Measurements from ENCODE around the gene N4BP2.
"Not testable (repeated sequence)": the region's sequence is repeated elsewhere in the genome, so short reads cannot be mapped to it uniquely, and the experiment has no call there.

Gene N4BP2

GRCh38 chr4:40056716-40057585 lies at the start of gene N4BP2:
Gene N4BP2, plus strand, starts transcription at chr4:40056850. Its CDS starts 40,491 bp downstream, at chr4:40097341.
- DNase-seq: peak; percentile 65 to 80

DNA sequence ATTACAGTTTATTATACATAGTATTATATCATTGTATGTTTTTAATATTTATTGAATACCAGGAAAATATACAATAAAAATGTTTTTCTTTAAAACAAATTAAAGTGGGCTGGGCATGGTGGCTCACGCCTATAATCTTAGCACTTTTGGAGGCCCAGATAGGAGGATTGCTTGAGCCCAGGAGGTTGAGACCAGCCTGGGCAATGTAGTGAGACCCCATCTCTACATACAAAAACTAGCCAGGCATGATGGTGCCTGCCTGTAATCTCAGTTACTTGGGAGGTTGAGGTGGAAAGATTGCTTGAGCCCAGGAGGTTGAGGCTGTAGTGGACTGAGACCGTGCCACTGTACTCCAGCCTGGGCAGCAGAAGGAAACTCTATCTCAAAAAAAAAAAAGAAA lies 40.6 kb upstream of the N4BP2 start:
- DNase-seq: no peak

- no peak for DNase-seq
Measured at GRCh38 chr4:40020221-40020620, 36.4 kb upstream of the N4BP2 start.

GRCh38 chr4:40021116-40021515 lies 35.5 kb upstream of the N4BP2 start:
- not testable (repeated sequence) for DNase-seq

DNA sequence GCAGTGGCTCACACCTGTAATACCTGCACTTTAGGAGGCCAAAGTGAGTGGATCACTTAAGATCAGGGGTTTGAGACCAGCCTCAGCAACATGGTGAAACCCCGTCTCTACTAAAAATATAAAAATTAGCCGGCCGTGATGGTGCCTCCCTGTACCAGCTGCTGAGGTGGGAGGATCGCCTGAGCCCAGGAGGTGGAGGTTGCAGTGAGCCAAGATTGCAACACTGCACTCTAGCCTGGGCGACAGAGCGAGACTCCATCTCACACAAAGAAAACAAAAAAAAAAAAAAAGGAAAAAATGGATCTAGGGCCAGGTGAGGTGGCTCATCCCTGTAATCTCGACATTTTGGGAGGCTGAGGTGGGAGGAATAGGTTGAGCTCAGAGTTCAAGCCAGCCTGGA lies 32.6 kb upstream of the N4BP2 start:
- DNase-seq: not testable (repeated sequence)

- no peak for DNase-seq
Measured at GRCh38 chr4:40032785-40033184, 23.9 kb upstream of the N4BP2 start.

DNA sequence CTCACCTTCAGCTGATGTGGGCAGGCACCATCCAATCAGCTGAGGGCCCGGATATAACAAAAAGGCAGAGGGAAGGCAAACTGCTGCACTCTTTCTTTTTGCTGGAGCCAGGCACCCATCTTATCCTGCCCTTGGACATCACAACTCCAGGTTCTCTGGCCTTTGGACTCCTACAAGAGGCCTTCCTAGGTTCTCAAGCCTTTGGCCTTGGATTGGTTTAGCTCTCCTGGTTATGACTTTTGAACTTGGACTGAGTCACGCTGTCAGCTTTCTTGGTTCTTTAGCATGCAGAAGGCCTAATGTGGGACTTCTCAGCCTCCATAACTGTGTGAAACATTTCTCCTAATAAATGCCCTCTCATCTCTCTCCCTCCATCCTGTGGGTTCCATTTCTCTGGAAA lies 23.0 kb upstream of the N4BP2 start:
- DNase-seq: no peak

DNA sequence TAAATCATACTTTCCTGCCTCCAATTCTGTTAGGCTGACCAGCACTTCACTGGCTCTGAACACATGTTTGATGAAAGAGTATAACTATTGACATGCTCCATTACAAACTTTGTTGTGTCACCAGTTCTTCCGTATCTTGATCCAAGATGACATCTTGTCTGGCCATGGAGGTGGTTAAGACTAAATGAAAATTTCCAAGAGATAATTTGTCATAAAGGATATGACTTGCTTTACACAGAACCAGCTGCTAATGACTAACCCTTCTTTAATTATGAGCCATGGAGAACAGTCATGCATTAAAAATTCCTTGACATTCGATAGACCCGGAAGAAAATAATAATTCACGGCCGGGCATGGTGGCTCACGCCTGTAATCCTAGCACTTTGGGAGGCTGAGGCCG lies 17.7 kb upstream of the N4BP2 start:
- DNase-seq: no peak

GRCh38 chr4:40040908-40041307 lies 15.7 kb upstream of the N4BP2 start:
- no peak for DNase-seq

DNA sequence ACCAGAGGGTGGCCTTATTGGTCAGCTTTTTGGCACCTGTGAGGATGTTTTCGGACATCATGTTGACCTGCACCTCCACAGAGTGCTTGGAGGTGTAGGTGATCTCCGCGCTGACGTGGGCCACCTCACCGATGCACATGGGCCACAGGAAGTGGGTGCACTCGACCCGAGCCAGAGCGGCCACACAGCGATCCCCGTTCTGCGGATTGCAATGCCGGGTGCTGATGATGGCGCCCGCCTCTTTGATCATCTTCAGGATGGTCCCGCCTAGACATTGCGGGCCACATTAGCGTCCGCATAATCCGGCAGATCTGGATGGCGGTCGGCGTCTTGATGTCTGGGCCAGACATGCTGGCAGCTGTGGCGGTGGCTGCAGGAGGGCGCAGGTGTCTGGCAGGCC lies 12.9 kb upstream of the N4BP2 start:
- no peak for DNase-seq

DNA sequence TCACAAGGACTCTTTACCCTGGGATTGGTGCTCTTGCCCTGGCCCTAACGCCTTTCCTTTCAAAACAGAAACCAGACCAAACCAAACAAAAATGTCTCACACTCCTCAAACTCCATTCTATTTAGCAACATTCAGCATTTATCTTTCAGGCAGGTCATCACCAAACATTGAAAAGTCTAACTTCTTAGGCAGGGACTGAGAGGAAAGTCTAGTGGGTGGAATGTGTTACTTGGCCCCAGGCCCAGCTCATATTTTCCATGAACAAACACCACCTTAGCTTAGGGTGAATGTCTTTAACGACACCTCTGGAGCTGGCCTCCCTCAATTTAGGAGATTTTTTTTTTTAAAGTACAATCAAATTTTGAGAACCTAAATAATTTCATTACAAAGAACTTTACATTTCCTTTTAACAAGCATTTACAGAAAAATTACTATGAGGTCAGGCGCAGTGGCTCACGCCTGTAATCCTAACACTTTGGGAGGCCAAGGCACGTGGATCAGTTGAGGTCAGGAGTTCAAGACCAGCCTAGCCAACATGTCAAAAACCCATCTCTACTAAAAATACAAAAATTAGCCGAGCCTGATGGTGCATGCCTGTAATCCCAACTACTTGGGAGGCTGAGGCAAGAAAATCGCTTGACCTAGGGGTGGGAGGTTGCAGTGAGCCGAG lies 10.2 kb upstream of the N4BP2 start:
- no peak for DNase-seq

DNA sequence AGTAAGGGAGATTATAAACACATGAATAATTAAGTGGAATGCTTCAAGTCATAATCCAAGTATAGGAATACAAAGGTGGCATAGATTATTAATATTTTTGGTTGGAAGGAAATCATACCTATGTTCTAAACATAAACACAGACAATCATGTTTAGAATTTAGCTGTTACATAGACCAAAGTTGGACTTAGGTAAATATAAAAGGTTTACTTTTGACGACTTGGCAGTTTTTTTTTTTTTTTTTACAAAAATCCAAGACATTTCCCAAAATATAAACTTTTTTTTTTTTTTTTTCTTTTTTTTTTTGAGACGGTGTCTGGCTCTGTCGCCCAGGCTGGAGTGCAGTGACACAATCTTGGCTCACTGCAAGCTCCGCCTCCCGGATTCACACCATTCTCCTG lies 3.5 kb upstream of the N4BP2 start:
- DNase-seq: no peak

- DNase-seq: peak; percentile 85 to 87
Measured at GRCh38 chr4:40055511-40055862, 1.2 kb upstream of the N4BP2 start.

DNA sequence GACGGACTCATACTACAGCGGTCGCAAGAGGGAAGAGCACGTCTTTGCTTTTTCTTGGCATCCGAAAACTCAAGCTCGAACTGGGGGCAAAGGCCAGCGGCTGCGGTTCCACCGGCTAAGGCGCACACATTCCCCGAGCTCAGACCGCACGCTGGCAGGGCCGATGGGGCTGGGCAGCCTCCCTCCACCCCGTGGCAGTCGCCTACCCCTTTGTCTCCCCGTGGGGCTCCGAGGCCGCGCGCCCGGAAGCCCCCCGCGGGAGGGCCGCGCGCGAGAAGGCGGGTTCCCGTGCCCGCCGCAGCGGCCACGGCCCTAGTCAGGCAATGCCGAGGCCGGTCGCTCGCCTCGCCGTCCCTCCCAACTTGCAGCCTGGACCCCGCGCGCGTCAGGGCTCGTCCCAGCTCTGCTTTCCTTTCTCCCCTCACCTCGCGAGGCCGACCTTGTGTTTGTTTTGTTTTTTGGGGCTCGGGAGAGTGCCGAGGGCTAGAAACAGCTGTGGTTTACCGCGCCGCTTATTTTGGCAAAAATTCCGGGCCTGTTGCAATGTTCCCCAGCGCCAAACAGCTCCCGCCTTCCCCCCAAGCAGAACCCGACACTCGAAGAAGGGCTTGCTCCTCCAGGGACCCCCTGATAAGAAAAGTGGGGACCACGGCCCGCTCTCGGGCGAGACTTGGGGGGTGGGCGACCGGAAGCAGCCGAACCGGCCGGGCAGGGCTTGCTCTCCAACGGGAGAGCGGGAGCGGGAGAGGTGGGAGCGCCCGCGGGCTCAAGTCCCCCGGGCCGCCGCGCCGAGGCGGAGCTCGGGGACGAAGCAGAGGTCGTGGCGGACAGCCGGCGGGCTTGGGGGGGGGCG lies 561 bp upstream of the N4BP2 start:
- DNase-seq: peak in 1 of 2 donors; percentile 30

GRCh38 chr4:40057586-40058091 lies 989 bp downstream of the N4BP2 start:
- DNase-seq: peak; percentile 84 to 94

GRCh38 chr4:40058121-40058520 lies 1.5 kb downstream of the N4BP2 start:
- DNase-seq: peak in 1 of 2 donors; percentile 5

- DNase-seq: no peak
Measured at GRCh38 chr4:40058854-40059253, 2.2 kb downstream of the N4BP2 start.

DNA sequence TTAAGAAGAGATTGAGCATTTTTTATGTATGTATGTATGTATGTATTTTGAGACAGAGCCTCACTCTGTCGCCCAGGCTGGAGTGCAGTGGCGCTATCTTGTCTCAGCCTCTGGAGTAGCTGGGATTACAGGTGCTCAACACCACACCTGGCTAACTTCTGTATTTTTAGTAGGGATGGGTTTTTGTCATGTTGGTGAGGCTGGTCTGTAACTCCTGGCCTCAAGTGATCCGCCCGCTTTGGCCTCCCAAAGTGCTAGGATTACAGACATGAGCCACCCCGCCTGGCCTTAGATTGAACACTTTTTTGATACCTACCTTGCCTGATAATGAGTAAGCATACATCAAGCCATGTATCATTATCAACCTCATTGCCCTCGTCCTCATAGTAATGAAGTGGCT lies 2.7 kb downstream of the N4BP2 start:
- DNase-seq: no peak

DNA sequence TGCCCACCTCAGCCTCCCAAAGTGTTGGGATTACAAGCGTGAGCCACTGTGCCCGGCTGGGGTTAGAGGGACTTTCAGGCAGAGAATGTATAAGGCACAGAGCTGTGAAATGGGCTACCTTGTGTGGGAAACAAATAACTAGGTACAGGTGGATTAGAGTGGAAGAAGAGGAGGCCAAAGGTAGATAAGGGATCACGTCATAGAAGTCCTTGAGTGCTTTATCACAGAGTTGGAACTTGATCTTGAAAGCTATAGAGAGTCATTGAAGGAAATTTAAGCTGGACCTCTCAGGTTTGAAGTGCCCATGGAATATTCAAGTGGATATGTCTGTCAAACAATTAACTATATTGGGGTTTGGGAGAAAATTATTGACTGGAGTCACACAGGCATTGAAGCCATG lies 8.4 kb downstream of the N4BP2 start:
- no peak for DNase-seq

GRCh38 chr4:40066651-40067050 lies 10.0 kb downstream of the N4BP2 start:
- DNase-seq: peak; percentile 2 to 16

DNA sequence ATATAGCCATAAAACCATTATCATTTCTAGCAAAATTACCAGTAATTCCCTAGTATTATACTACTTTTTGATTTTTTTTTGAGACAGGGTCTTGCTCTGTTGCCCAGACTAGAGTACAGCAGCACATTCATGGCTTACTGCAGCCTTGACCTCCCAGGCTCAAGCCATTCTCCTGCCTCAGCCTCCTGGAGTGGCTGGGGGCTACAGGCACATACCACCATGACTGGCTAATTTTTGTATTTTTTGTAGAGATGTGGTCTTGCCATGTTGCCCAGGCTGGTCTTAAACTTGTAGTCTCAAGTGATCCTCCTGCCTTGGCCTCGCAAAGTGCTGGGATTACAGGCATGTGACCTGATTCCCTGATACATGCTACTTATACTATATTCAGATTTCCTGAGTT lies 13.7 kb downstream of the N4BP2 start:
- no peak for DNase-seq

- DNase-seq: no peak
Measured at GRCh38 chr4:40086421-40086820, 29.8 kb downstream of the N4BP2 start.

DNA sequence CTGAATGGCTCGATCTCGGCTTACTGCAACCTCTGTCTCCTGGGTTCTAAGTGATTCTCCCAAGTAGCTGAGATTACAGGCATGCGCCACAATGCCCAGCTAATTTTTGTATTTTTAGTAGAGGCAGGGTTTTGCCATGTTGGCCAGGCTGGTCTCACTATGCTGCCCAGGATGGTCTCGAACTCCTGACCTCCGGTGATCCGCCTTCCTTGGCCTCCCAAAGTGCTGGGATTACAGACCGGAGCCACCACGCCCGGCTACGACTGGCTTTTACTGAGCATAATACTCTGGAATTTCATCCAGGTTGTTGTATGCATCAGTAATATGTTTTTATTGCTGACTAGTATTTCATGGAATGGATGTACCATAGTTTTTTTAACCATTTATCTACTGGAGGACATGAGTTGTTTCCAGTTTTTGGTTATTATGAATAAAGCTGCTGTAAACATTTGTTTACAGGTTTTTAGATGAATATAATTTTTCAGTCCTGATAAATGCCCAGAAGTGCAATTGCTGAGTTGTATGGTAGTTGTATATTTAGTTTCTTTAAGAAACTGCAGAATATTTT lies 31.2 kb downstream of the N4BP2 start:
- no peak for DNase-seq

Data from inflammatory macrophage treated with lipopolysaccharide for 1 hour (primary cell).